Prostate gland (tissue), 2 donors: Measurements from ENCODE around the gene NEUROG2. TPM values are rescaled to one million over a fixed set of nuclear protein-coding genes. Genes with fewer than 3 reads are reported as not detected.
"Not testable (repeated sequence)": the region's sequence is repeated elsewhere in the genome, so short reads cannot be mapped to it uniquely, and the experiment has no call there.

Source experiments
- DNase-seq: peaks from one replicate; pipeline ENCODE4 v3.0.0-alpha.2; 2019; ENCODE audit warnings: low spot score
- H3K27ac ChIP-seq, 2 donors: fragments of 200-600 bp; sonication (generic); 2 replicates each; pipeline ENCODE4 v1.5.1; 2017 to 2019
- H3K27me3 ChIP-seq: fragments of 200-600 bp; sonication (generic); replicated peaks from 2 replicates; pipeline ENCODE4 v1.5.1; 2019; ENCODE audit not compliant: insufficient read depth
- H3K36me3 ChIP-seq, 2 donors: fragments of 200-600 bp; sonication (generic); 1 replicate in 1 of 2; 2 replicates in 1 of 2; pipeline versions ENCODE4 v1.5.1 to v1.8.1; 2017 to 2019
- H3K4me1 ChIP-seq: fragments of 200-600 bp; sonication (generic); replicated peaks from 2 replicates; pipeline ENCODE4 v1.5.1; 2019
- H3K4me3 ChIP-seq, 2 donors: fragments of 200-600 bp; sonication (generic); 2 replicates each; pipeline ENCODE4 v1.5.1; 2017 to 2019
- H3K9me3 ChIP-seq: fragments of 200-600 bp; sonication (generic); 2 replicates; pipeline ENCODE4 v1.5.1; 2017
- CTCF ChIP-seq, 4 experiments: fragments of 200-600 bp in 2 of 4; fragments of 450-650 bp in 2 of 4; sonication (generic) in 2 of 4; IDR thresholded peaks; 1 replicate in 3 of 4; 2 replicates in 1 of 4; pipeline ENCODE4 v1.5.1; 2016 to 2019; ENCODE audit warnings: antibody characterized with exemption in 4 of 4, mild to moderate bottlenecking in 2 of 4, moderate library complexity in 2 of 4
- POLR2A ChIP-seq: fragments of 450-650 bp; IDR thresholded peaks from one replicate; pipeline ENCODE4 v1.6.1; 2016; ENCODE audit warnings: antibody characterized with exemption, mild to moderate bottlenecking
- POLR2AphosphoS5 ChIP-seq: sonication (generic); formaldehyde crosslinking; IDR thresholded peaks from one replicate; pipeline ENCODE4 v1.6.1; 2017; ENCODE audit warnings: antibody characterized with exemption
- WGBS: methylation state at CpG from one replicate; pipeline ENCODE4 v1.1.5; 2018; 5-methylcytosine and 5-hydroxymethylcytosine counted together
- intact Hi-C: fragments of 100-400 bp; cut with DNase I; formaldehyde crosslinking; loops from one replicate; pipeline ENCODE4 v1.14.2; 2022
- total RNA-seq, 2 donors: library from RNA; depleted of rRNA; stranded (reverse); fragments of >200 nt; gene quantifications; one replicate each; pipeline ENCODE4 v1.1.0, GENCODE V29; 2016

Gene NEUROG2
- total RNA-seq, 2 donors from 2014 or later: not detected

- no peaks in the 10 kb centered on the region for H3K27me3 ChIP-seq
- no peak overlapping the region for H3K27ac ChIP-seq
- intact Hi-C loops: no loop called here
- no peaks in the 10 kb centered on the region for H3K4me1 ChIP-seq
- H3K4me3 ChIP-seq: no peak overlapping the region
- H3K36me3 ChIP-seq: no peaks in the 10 kb centered on the region
- TF ChIP-seq POLR2A (no peak), POLR2AphosphoS5 (no peak), CTCF (IDR thresholded peaks at IDR 0.05) (no peak)
- DNase-seq: no peak
- 99% methylated on average over 3 of the region's 3 CpGs for WGBS
- no peaks in the 10 kb centered on the region for H3K9me3 ChIP-seq
Measured at GRCh38 chr4:112559053-112559452, 43.1 kb upstream of the NEUROG2 start.

GRCh38 chr4:112557676-112558411 lies 41.9 kb upstream of the NEUROG2 start:
- Histone ChIP-seq H3K36me3 (no peaks in the 10 kb centered on the region), H3K27ac (no peak overlapping the region), H3K4me3 (no peak overlapping the region), H3K9me3 (no peaks in the 10 kb centered on the region), H3K27me3 (no peaks in the 10 kb centered on the region), H3K4me1 (no peaks in the 10 kb centered on the region)
- TF ChIP-seq CTCF (IDR thresholded peaks at IDR 0.05): no peak
- no peak for DNase-seq
- intact Hi-C loops: no loop called here
- 95% methylated on average over 2 of the region's 2 CpGs for WGBS

GRCh38 chr4:112554271-112554670 lies 38.3 kb upstream of the NEUROG2 start:
- intact Hi-C loops, H3K4me1 ChIP-seq, H3K4me3 ChIP-seq, H3K9me3 ChIP-seq, H3K27ac ChIP-seq, DNase-seq, H3K27me3 ChIP-seq, H3K36me3 ChIP-seq: not testable (repeated sequence)
- 93% methylated on average over 3 of the region's 3 CpGs for WGBS

- no peak for DNase-seq
- H3K9me3 ChIP-seq: no peaks in the 10 kb centered on the region
- no peak overlapping the region for H3K27ac ChIP-seq
- no peaks in the 10 kb centered on the region for H3K36me3 ChIP-seq
- TF ChIP-seq CTCF (IDR thresholded peaks at IDR 0.05) (no peak), POLR2AphosphoS5 (no peak), POLR2A (no peak)
- H3K27me3 ChIP-seq: no peaks in the 10 kb centered on the region
- intact Hi-C loops: no loop called here
- 50% methylated on average over 2 of the region's 2 CpGs for WGBS
- H3K4me3 ChIP-seq: no peak overlapping the region
- H3K4me1 ChIP-seq: no peaks in the 10 kb centered on the region
Measured at GRCh38 chr4:112552668-112553067, 36.7 kb upstream of the NEUROG2 start.

GRCh38 chr4:112550728-112551127 lies 34.7 kb upstream of the NEUROG2 start:
- Histone ChIP-seq H3K27ac (no peak overlapping the region), H3K9me3 (no peaks in the 10 kb centered on the region), H3K27me3 (no peaks in the 10 kb centered on the region), H3K36me3 (no peaks in the 10 kb centered on the region), H3K4me3 (no peak overlapping the region), H3K4me1 (no peaks in the 10 kb centered on the region)
- TF ChIP-seq POLR2AphosphoS5 (no peak), POLR2A (no peak), CTCF (IDR thresholded peaks at IDR 0.05) (no peak)
- WGBS: 98% methylated on average over 2 of the region's 2 CpGs
- intact Hi-C loops: no loop called here
- DNase-seq: no peak
